GM21576 (cell line): Measurements from ENCODE around the gene ZNF280D.
"Not testable (repeated sequence)": the region's sequence is repeated elsewhere in the genome, so short reads cannot be mapped to it uniquely, and the experiment has no call there.

ENCODE experiments used
- ATAC-seq: cut with Tn5 transposase; IDR thresholded peaks from one replicate; pipeline ENCODE4 v1.9.1; 2021; ENCODE audit warnings: mild to moderate bottlenecking, moderate library complexity; ENCODE audit not compliant: unreplicated experiment

Gene ZNF280D

DNA sequence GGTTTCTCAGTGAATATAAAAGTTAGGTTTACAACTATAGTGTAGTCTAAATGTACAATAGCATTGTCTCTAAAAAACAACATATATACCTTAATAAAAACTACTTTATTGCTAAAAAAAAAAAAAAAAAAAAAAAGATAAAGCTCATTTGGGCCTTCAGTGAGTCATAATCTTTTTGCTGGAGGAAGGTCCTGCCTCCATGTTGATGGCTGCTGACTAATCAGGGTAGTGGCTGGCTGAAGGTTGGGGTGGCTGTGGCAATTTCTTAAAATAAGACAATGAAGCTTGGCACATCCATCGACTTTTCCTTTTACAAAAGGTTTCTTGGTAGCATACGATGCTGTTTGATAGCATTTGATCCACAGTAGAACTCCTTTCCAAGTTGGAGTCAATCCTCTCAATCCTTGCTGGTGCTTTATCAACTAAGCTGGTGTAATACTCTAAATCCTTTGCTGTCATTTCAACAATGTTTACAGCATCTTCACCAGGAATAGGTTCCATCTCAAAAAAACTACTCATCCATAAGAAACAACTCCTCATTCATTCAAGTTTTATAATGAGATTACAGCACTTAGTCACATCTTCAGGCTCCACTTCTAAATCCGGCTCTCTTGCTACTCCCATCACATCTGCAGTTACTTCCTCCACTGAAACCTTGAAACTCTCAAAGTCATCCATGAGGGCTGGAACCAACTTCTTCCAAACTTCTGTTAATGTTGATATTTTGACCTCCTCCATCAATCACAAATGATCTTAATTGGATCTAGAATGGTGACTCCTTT lies 13.3 kb downstream of the ZNF280D start:
- ATAC-seq: no peak

DNA sequence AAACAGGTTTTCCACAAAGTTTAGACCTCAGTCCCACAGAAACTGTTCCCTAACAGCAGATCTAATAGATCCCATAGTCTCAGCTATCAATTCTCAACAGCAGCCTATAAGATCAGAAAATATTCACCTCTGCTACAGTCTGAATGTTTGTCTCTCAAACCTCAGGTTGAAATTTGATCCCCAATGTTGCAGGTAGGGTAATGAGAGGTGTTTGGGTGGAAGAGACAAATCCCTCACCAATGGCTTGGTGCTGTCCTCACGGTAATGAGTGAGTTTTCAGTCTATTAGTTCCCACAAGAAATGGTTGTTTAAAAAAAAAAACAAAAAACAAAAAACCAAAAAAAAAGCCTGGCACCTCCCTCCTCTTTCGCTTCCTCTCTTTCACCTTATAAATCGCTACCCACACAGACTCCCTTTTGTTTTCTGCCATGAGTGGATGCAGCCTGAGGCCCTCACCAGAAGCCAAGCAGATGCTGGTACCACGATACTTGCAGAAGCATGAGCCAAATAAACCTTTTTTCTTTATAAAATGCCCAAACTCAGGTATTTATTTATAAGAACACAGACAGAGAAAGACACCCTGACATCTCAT lies 14.2 kb downstream of the ZNF280D start:
- ATAC-seq: peak; percentile 50

DNA sequence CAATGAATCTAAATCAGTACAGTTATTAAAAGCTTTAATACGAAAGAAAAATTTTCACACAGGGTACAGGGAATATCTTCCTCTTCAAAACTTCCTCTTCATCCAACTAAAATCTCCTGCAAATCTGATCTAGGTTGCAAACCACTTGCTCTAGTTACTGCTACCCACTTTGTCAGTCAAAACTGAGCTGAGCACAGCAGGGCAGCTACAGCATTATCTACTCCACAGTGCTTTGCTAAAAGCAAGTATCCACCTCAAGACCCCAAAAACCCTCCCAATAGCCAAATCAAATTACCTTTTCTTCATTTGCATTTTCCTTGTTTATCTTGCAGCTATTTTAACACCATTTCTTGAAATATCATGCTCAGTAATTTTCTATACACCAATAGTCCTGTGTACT lies 14.7 kb downstream of the ZNF280D start:
- ATAC-seq: no peak

- ATAC-seq: no peak
These were observed 17.0 kb downstream of the ZNF280D start for GRCh38 chr15:56716334-56716733.

- no peak for ATAC-seq
These were observed 18.1 kb downstream of the ZNF280D start for GRCh38 chr15:56715220-56715619.

DNA sequence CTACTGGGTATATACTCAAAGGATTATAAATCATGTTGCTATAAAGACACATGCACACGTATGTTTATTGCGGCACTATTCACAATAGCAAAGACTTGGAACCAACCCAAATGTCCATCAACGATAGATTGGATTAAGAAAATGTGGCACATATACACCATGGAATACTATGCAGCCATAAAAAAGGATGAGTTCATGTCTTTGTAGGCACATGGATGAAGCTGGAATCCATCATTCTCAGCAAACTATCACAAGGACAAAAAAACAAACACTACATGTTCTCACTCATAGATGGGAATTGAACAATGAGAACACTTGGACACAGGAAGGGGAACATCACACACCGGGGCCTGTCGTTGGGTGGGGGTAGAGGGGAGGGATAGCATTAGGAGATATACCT lies 23.8 kb downstream of the ZNF280D start:
- not testable (repeated sequence) for ATAC-seq

DNA sequence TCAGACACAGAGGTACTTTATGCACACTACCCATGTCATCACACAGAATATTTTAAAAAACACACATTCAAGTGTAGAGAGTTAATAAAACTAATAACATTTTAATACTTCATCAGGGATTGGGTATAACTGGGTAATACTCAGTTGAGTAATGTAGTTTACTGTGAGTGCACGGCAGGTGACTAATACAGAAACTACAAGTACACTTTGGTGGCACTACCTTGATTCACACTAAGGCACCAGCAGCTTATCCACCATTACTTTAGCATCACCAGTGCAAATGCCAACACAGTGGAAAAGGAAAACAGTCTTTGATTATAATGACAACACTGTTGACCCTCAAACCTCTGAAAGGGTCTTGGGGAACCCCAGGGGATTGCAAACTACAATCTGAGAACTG lies 33.6 kb downstream of the ZNF280D start:
- ATAC-seq: no peak

GRCh38 chr15:56698270-56698669 lies 35.0 kb downstream of the ZNF280D start:
- no peak for ATAC-seq

DNA sequence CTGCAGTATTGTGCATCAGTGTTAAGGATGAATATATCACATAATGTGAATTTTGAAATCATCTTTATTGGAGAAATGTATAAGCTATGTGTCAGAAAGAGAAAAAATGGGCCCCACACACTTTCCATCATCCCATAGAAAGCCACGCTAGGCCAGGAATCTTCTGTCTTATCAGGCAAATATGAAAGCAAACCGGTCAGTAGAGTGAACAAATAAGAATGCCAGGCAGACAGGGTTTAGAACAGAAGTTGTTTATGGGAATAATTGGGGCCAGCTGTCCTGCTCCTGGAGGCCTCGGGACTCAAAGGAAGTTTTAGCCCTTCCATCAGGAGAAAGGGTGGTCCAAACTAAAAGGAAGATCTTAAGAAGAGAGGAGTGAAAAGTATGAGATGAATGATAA lies 39.5 kb downstream of the ZNF280D start:
- ATAC-seq: no peak

DNA sequence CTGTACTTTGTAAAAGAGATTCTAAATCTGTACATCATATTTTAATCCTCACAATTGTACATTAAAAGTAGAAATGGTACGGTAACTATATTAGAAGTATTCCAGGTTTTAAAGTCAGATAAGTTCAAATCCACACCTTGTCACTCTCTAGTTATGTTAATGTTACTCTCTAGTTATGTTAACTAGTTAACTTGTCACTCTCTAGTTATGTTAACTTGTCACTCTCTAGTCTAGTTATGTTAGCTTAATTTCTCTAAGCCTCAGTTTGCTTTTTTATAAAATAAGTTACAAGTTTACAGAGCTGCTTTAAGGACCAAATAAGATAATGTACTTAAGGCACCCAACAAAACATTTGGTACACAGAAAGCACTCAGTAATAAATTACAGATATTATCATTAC lies 42.6 kb downstream of the ZNF280D start:
- no peak for ATAC-seq

DNA sequence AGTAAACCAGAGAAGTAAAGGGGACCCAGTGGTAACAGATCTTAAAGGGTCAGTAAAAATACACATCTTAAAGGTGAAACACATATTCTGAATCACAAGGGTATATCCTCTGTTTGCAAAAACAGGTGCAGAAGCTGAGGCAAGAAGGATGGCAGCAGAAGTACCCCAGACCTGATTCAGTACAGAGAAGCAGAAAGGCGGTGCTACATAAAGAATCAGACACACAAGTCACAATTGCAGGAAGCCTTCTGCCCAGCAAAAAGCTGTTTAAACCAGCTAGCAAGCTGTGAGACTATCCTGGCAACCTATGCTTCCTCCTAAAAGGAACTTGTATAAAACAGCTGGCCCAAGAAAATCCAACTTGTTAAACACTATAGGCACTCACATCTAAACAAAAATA lies 49.4 kb downstream of the ZNF280D start:
- ATAC-seq: no peak

GRCh38 chr15:56681113-56681512 lies 52.2 kb downstream of the ZNF280D start:
- ATAC-seq: no peak

DNA sequence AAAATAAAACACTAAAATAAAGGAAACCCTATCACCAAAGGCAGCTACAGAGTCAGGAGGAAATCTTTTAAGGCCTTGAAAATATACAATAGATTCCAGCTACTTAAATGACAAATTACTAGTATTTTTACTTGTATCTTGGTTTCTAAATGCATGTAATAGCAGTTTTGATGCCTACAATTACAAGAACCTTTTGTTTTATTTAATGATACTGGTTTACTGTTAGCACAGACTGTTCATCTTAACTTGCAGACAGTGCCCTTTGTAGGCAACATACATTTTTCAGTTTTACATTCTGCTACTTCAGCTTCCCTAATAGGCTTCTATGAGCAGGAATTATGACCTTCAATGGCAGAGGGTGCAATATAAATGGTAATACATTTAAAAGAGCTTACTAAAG lies 54.1 kb downstream of the ZNF280D start:
- ATAC-seq: no peak

DNA sequence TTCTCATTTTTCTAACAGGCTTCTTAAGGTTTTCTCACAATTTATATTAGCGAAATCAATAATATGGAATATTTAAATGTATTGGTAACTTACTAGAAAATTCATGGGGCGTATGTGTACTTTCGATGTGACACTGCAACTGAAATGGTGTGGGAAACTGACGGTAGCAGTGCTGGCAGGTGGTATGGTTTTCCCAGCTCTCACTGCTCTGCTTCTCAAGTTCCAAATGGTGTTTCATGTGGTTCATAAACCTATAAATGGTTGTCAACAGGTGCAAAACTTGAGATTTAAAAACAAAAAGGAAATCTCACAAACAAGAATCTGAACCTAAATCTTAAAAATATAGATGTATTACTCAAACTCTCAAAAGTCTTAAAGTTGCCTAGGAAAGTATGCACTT lies 54.7 kb downstream of the ZNF280D start:
- ATAC-seq: no peak

DNA sequence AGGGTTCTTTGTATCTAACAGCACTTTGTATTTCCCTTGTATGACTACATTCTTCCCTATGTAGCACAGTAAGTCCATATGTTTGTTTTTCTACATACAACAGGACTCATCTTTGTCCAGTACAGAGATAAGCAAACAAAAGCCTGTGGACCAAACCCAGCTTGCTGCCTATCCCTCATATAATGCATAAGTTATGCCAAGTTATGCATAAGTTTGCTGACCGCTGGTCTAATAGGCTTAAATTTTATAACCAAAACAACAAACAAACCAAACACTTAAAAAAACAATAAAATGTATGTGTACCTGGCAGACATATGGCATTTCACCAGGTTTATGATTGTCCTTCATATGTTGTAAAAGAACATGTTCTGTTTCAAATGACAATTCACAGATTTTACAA lies 56.0 kb downstream of the ZNF280D start:
- ATAC-seq: no peak

- ATAC-seq: no peak
These were observed 57.4 kb downstream of the ZNF280D start for GRCh38 chr15:56675930-56676329.

DNA sequence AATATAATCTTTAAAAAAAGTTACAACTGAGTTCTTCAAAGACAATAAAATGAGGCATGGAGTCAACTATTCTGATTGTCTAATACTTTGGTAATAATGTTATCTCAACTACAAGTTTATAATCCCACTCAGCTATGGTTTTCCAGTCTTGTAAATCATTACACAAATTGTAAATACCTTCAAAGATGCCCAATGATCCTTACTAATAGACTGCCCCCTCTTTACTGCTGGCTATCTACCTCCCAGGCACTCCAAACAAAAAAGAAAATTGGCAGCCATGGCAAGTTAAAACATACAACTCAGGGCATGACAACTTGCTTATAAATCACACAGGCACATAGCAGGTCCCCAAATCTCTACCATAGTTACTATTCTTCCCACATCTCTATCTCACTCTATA lies 58.5 kb downstream of the ZNF280D start:
- no peak for ATAC-seq

- ATAC-seq: no peak
These were observed 60.6 kb downstream of the ZNF280D start for GRCh38 chr15:56672721-56673120.

DNA sequence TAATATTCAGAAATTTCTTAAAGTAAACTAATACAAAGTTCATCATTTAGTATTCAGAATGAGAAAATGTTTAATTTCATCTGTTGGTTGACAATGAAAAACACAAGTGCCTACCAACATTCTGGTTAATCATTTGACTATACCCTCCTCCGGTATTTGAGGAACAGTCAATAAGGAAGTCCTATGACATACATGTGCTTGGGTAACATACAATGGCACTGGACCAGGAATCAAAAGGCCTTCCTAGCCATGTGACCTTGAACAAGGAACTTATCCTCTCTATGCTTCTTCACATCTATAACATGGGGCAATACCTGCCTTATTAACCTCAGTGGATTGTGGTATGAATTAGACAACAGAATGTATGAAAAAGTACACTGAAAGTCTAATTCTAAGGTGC lies 65.8 kb downstream of the ZNF280D start:
- ATAC-seq: no peak

GRCh38 chr15:56660943-56661342 lies 72.4 kb downstream of the ZNF280D start:
- ATAC-seq: no peak

DNA sequence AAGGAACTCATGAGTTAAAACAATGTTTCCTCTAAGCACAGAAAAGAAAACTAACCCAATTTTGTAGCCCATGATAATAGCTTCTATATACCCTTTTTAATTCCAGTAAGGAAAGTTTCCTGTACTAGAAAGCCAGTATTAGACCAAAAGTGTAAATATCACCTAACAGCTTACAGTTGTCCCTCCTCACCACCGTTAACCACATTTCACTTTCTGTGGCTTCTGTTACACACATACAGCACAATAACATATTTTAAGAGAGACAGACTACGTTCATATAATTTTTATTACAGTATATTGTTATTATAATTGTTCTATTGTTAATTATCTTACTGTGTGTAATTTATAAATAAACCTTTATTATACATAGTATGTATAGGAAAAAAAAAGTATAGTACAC lies 74.1 kb downstream of the ZNF280D start:
- no peak for ATAC-seq

DNA sequence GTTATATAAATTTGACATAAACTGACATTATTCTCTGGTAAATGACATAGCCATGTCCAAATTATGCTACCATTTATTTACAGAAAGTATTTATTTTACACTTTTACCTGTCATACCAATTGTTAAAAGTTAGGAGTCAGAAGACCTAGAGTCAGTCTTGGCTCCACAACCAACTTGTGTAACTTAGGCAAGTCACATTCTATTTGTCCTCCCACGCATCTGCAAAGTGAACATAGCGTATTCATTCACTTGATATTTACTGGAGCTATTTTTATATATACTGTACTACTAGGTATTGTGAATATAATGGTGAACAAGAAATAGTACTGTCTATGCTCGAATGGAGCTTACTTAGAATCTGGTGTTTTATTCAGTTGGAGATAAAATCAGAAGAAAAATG lies 78.7 kb downstream of the ZNF280D start:
- ATAC-seq: no peak

- no peak for ATAC-seq
These were observed 79.1 kb downstream of the ZNF280D start for GRCh38 chr15:56654216-56654615.
